ENCODE results near the gene DENND1B. TPM values are rescaled to one million over a fixed set of nuclear protein-coding genes. Genes with fewer than 3 reads are reported as not detected.

The DENND1B gene
- polyA plus RNA-seq, 1 donor (not counting 4 experiments of a cell fraction or from before 2014, with no cell fraction given) = 7.6 TPM

DNA sequence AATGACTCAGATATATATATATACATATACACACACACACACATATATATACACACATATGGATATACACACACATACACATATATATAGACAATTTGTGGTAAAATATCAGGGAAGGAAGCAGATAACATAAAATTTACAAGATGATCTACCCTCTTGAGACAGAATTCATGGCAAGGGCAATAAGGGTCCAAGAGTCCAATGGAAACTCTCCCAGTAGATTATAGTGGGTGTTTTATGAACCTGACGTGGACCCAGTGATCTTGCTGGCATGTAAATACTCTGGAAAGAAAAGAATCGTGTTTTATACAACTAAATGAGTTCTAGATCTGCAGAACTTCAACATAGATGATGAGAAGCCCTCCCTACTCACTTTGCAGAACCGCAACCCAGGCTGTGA, 49.3 kb downstream of the DENND1B start:
- DNase-seq (ENCODE audit: low read depth, low spot score) (no peak), FAIRE-seq (no peak)
- Histone ChIP-seq H3K9me3 (ENCODE audit: control insufficient read depth, low read depth, low read length) (peaks cover 6% of the 10 kb centered on the region), H3K4me2 (ENCODE audit: control insufficient read depth, extremely low read depth, insufficient read depth, low read depth, low read length) (no peak overlapping the region), H3K36me3 (ENCODE audit: control insufficient read depth in 2 of 2, extremely low read depth in 1 of 2, insufficient read depth in 2 of 2, low read length in 2 of 2) (peaks cover 0 to 2% of the 10 kb centered on the region in 2 experiments), H3K4me3 (ENCODE audit: control insufficient read depth in 2 of 3, extremely low read depth in 1 of 3, insufficient read depth in 2 of 3, low read depth in 1 of 3, low read length in 3 of 3) (no peak overlapping the region), H2AFZ (ENCODE audit: control insufficient read depth, low read length) (no peak overlapping the region), H3K4me1 (ENCODE audit: control insufficient read depth, extremely low read depth, insufficient read depth, low read length) (no peaks in the 10 kb centered on the region), H3K79me2 (ENCODE audit: control insufficient read depth, insufficient read depth, low read length) (peaks cover 9% of the 10 kb centered on the region), H3K27me3 (ENCODE audit: control insufficient read depth, extremely low read depth, insufficient read depth, low read length) (no peaks in the 10 kb centered on the region), H3K9me1 (ENCODE audit: control insufficient read depth, extremely low read depth, insufficient read depth, low read length) (no peaks in the 10 kb centered on the region), H3K9ac (ENCODE audit: control insufficient read depth, extremely low read depth, insufficient read depth, low read length) (no peak overlapping the region), H3K27ac (ENCODE audit: control insufficient read depth, insufficient read depth, low read length) (no peak overlapping the region), H4K20me1 (ENCODE audit: control insufficient read depth, extremely low read depth, insufficient read depth, low read length) (no peaks in the 10 kb centered on the region)
- TF ChIP-seq EZH2 (IDR thresholded peaks at IDR 0.05; ENCODE audit: low read length) = no peak
- TF ChIP-seq CTCF (optimal IDR thresholded peaks at IDR 0.05 in 1 of 3, IDR thresholded peaks at IDR 0.05 in 1 of 3, conservative IDR thresholded peaks at IDR 0.05 in 1 of 3; ENCODE audit: extremely low read depth in 1 of 3, insufficient read depth in 2 of 3, low read length in 3 of 3) = no peak
- dilution Hi-C loops (cut with MboI; ENCODE audit: extremely low pct_ligation_motif_present, low sequenced_read_pairs) = no loop called here

DNA sequence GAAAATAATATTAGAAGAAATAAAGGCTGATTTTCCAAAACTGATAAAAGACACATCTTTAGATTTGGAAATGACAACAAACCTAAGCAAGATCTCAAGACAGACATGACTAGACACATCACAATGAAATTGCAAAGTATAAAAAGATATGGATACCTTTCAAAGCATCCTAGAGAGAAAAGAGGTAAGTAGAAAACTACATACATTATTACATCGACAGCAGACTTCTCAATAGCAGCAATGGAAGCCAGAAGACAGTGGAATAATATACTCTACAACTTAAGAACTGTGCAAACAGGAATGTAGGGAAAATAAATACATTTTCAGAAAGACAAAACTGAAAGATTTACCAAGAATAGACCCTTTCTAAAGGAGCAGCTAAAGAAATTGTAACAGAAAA, 50.2 kb downstream of the DENND1B start:
- dilution Hi-C loops (cut with MboI; ENCODE audit: extremely low pct_ligation_motif_present, low sequenced_read_pairs) = no loop called here
- peaks cover 6% of the 10 kb centered on the region for H3K9me3 ChIP-seq (ENCODE audit: control insufficient read depth, low read depth, low read length)
- DNase-seq (ENCODE audit: low read depth, low spot score) = no peak

More for the DNA sequence above, 50.2 kb downstream of the DENND1B start:
- no peaks in the 10 kb centered on the region for H3K27me3 ChIP-seq (ENCODE audit: control insufficient read depth, extremely low read depth, insufficient read depth, low read length)
- FAIRE-seq = no peak
- no peak overlapping the region for H3K4me2 ChIP-seq (ENCODE audit: control insufficient read depth, extremely low read depth, insufficient read depth, low read depth, low read length)
- no peak overlapping the region for H2AFZ ChIP-seq (ENCODE audit: control insufficient read depth, low read length)
- no peak overlapping the region for H3K27ac ChIP-seq (ENCODE audit: control insufficient read depth, insufficient read depth, low read length)
- no peaks in the 10 kb centered on the region for H3K9me1 ChIP-seq (ENCODE audit: control insufficient read depth, extremely low read depth, insufficient read depth, low read length)
- peaks cover 9% of the 10 kb centered on the region for H3K79me2 ChIP-seq (ENCODE audit: control insufficient read depth, insufficient read depth, low read length)
- no peaks in the 10 kb centered on the region for H4K20me1 ChIP-seq (ENCODE audit: control insufficient read depth, extremely low read depth, insufficient read depth, low read length)
- no peak overlapping the region for H3K9ac ChIP-seq (ENCODE audit: control insufficient read depth, extremely low read depth, insufficient read depth, low read length)
- H3K36me3 ChIP-seq (ENCODE audit: control insufficient read depth in 2 of 2, extremely low read depth in 1 of 2, insufficient read depth in 2 of 2, low read length in 2 of 2) = peaks cover 0 to 2% of the 10 kb centered on the region in 2 experiments
- no peaks in the 10 kb centered on the region for H3K4me1 ChIP-seq (ENCODE audit: control insufficient read depth, extremely low read depth, insufficient read depth, low read length)
- no peak overlapping the region for H3K4me3 ChIP-seq (ENCODE audit: control insufficient read depth in 2 of 3, extremely low read depth in 1 of 3, insufficient read depth in 2 of 3, low read depth in 1 of 3, low read length in 3 of 3)
- TF ChIP-seq EZH2 (IDR thresholded peaks at IDR 0.05; ENCODE audit: low read length) (no peak), CTCF (optimal IDR thresholded peaks at IDR 0.05 in 1 of 3, IDR thresholded peaks at IDR 0.05 in 1 of 3, conservative IDR thresholded peaks at IDR 0.05 in 1 of 3; ENCODE audit: extremely low read depth in 1 of 3, insufficient read depth in 2 of 3, low read length in 3 of 3) (no peak)
